GM20000 (cell line): ENCODE measurements around the gene CENPP.

Source experiments
- DNase-seq: peaks from one replicate; pipeline ENCODE4 v3.0.0; 2012; ENCODE audit warnings: low spot score
- TF ChIP-seq, protein P1 (sequence below): IDR thresholded peaks from 2 replicates; pipeline ENCODE4 v1.5.1; 2012; ENCODE audit warnings: mild to moderate bottlenecking, control low read depth; ENCODE audit errors: extremely low read depth, missing control alignments

CENPP gene

DNA sequence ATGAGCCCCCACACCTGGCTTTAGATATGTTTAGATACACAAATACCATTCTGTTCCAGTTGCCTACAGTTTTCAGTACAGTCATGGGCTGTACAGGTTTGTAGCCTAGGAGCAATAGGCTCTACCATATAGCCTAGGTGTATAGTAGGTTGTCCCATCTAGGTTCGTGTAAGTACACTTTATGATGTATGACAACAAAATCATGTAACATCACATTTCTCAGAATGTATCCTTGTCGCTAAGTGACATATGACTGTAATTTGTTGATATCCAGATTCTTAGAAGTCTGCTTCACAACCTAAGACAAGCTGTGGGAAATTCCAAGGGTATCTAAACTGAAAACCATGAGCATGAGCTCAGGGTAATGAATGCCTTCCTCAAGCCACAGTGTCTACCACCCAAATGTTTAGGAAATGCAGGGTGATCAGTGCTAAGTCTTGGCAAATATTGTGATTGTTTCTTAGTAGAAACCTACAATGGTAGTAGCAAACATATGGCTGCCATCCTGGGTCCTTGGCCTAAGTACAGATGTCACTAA lies 201.6 kb downstream of the CENPP start:
- no peak for DNase-seq
- TF ChIP-seq, protein P1, sequence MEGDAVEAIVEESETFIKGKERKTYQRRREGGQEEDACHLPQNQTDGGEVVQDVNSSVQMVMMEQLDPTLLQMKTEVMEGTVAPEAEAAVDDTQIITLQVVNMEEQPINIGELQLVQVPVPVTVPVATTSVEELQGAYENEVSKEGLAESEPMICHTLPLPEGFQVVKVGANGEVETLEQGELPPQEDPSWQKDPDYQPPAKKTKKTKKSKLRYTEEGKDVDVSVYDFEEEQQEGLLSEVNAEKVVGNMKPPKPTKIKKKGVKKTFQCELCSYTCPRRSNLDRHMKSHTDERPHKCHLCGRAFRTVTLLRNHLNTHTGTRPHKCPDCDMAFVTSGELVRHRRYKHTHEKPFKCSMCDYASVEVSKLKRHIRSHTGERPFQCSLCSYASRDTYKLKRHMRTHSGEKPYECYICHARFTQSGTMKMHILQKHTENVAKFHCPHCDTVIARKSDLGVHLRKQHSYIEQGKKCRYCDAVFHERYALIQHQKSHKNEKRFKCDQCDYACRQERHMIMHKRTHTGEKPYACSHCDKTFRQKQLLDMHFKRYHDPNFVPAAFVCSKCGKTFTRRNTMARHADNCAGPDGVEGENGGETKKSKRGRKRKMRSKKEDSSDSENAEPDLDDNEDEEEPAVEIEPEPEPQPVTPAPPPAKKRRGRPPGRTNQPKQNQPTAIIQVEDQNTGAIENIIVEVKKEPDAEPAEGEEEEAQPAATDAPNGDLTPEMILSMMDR = no peak

DNA sequence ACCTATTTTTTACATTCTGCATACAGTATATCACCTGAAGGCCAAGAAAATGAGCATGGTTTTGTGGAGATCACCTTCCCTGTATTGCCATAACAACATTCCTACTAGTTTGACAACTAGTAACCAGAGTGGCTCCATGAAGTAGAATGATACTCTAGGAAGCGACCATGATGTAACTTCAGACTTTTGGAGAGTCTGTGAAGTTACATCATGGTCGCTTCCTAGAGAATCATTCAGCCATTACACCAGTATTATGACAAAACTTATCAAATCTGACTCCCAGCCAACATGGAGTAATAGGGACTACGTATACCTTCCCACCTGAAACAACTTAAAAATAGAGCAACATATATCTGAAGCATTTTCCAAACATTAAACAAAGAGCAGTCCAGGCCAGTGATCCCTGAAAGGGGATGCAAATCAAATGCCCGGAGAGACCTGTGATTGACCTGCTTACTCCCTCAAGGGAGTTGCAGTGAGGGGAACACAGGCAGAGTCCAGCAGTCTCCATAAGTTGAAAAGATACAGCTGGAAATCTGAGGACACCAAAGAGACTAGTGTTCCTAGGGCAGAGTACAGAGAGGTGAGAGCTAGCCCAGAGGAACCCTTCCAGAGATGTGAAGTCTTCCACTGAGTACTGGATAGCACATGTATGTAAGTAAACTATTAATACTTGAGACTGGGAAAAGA lies 202.2 kb downstream of the CENPP start:
- no peak for DNase-seq
- TF ChIP-seq, protein P1 = no peak

- TF ChIP-seq, protein P1 = no peak
- no peak for DNase-seq
These were observed 202.7 kb downstream of the CENPP start for GRCh38 chr9:92528522-92528849.

DNA sequence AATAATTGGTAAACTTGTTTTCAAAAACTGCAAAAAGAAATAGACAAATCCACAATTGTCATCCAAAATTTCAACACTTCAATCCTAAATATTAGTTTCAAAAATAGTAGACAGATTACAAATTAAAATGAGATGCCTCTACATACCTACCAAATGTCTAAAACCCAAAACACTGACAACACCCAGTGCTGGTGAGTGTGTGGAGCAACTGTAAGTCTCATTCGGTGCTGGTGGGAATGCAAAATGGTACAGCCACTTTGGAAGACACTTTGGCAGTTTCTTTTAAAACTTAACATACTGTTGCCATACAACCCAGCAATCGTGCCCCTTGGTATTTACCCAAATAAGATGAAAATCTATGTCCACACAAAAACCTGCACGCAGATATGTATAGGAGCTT lies 203.4 kb downstream of the CENPP start:
- DNase-seq = no peak
- TF ChIP-seq, protein P1 = no peak

DNA sequence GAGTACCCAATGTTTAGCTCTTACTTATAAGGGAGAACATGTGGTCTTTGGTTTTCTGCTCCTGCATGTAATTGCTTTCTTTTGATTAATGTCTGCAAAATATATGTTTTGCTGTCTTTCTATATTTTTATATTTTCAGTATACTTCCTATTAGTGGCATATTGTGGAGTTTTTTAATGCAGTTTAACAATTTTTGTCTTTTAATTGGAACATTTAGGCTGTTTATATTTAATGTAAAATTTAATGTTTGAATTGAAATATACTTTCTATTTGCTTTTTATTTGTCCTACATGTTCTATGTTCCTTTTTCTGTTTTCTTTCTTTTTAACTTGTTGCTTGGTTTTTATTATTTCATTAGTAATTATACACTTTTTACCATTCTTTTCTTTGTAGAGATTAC lies 205.1 kb downstream of the CENPP start:
- no peak for DNase-seq
- TF ChIP-seq, protein P1 = no peak

DNA sequence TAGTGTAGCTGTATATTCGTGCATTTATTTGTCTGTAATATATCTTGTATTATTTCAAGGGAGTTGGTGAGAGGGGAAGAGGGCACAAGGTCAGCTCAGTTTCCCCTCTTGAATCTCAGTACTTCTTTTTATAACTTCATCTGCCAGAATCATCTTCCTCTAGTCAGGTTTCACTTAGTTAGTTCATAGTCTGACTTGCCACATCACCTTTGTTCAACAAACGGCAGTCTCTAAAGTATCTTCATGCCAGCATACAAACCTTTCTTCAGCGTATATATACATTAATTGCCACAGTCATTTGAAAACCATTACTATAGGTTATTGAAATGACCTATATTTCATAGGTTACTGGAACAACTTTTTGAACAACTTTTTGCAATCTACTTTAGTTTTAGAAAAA lies 208.5 kb downstream of the CENPP start:
- TF ChIP-seq, protein P1 = no peak
- no peak for DNase-seq

GRCh38 chr9:92534674-92535073 lies 208.9 kb downstream of the CENPP start:
- TF ChIP-seq, protein P1 = no peak
- peak; percentile 24 for DNase-seq
